ENCODE measurements around the gene KRTAP17-1.
A peak's percentile ranks its signal among the peaks of the same experiment; 100 is the strongest.
"Not testable (repeated sequence)": the region's sequence is repeated elsewhere in the genome, so short reads cannot be mapped to it uniquely, and the experiment has no call there.

The KRTAP17-1 gene

GRCh38 chr17:41302981-41303380 is 12.5 kb downstream of the KRTAP17-1 start:
- Mint-ChIP-seq H3K9me3 (peaks cover 7% of the 10 kb centered on the region), H3K4me3 (no peak overlapping the region), H3K27ac (no peak overlapping the region), H3K36me3 (no peaks in the 10 kb centered on the region), H3K4me1 (peaks cover 17% of the 10 kb centered on the region), H3K27me3 (peaks cover 9% of the 10 kb centered on the region)
- CTCF ChIA-PET, result no interaction called here
- no peak for DNase-seq

GRCh38 chr17:41301916-41302901 is 13.3 kb downstream of the KRTAP17-1 start, which contains the start of gene KRTAP29-1:
Gene KRTAP29-1 (minus strand): TSS chr17:41302851. CDS start chr17:41302851, 0 bp downstream.
- peaks cover 7% of the 10 kb centered on the region for H3K9me3 Mint-ChIP-seq
- H3K4me3 Mint-ChIP-seq, result no peak within 1 kb of the TSS
- no peaks in the 10 kb centered on the region for H3K36me3 Mint-ChIP-seq
- H3K27me3 Mint-ChIP-seq, result peaks cover 5% of the 10 kb centered on the region
- CTCF ChIA-PET, result interaction anchor here (1.2 kb wide), 1 partner anchor 12 kb away, joined by 3 read pairs; no protein-coding TSS in a partner anchor
- no peak within 1 kb of the TSS for H3K27ac Mint-ChIP-seq
- peaks cover 9% of the 10 kb centered on the region for H3K4me1 Mint-ChIP-seq
- DNase-seq, result no peak

GRCh38 chr17:41301204-41301790 is 14.2 kb downstream of the KRTAP17-1 start:
- DNase-seq, result no peak
- CTCF ChIA-PET, result interaction anchor here (0.7 to 1.2 kb wide), 2 partner anchors 13 to 1630 kb away, joined by 3 read pairs; no protein-coding TSS in a partner anchor
- H3K9me3 Mint-ChIP-seq, result peaks cover 7% of the 10 kb centered on the region
- H3K4me1 Mint-ChIP-seq, result peaks cover 3% of the 10 kb centered on the region
- no peaks in the 10 kb centered on the region for H3K36me3 Mint-ChIP-seq
- no peak overlapping the region for H3K4me3 Mint-ChIP-seq
- no peak overlapping the region for H3K27ac Mint-ChIP-seq
- H3K27me3 Mint-ChIP-seq, result peaks cover 5% of the 10 kb centered on the region

- H3K9me3 Mint-ChIP-seq, result peaks cover 7% of the 10 kb centered on the region
- peaks cover 3% of the 10 kb centered on the region for H3K4me1 Mint-ChIP-seq
- peaks cover 9% of the 10 kb centered on the region for H3K27me3 Mint-ChIP-seq
- no peak for DNase-seq
- no peak overlapping the region for H3K4me3 Mint-ChIP-seq
- CTCF ChIA-PET, result no interaction called here
- H3K27ac Mint-ChIP-seq, result no peak overlapping the region
- no peaks in the 10 kb centered on the region for H3K36me3 Mint-ChIP-seq
Measured at GRCh38 chr17:41298458-41299135, 16.9 kb downstream of the KRTAP17-1 start.

- Mint-ChIP-seq H3K36me3 (no peaks in the 10 kb centered on the region), H3K27me3 (peaks cover 9% of the 10 kb centered on the region), H3K4me3 (no peak overlapping the region), H3K27ac (no peak overlapping the region), H3K4me1 (peaks cover 3% of the 10 kb centered on the region), H3K9me3 (peaks cover 7% of the 10 kb centered on the region)
- DNase-seq, result no peak
- CTCF ChIA-PET, result no interaction called here
Measured at GRCh38 chr17:41296846-41297245, 18.7 kb downstream of the KRTAP17-1 start.

GRCh38 chr17:41294016-41294415 is 21.5 kb downstream of the KRTAP17-1 start:
- H3K27ac Mint-ChIP-seq, result no peak overlapping the region

GRCh38 chr17:41287050-41287449 is 28.5 kb downstream of the KRTAP17-1 start:
- CTCF ChIA-PET, result no interaction called here
- no peak for DNase-seq
- H3K27me3 Mint-ChIP-seq, result peaks cover 8% of the 10 kb centered on the region
- H3K4me1 Mint-ChIP-seq, result no peaks in the 10 kb centered on the region
- H3K9me3 Mint-ChIP-seq, result no peaks in the 10 kb centered on the region
- H3K36me3 Mint-ChIP-seq, result no peaks in the 10 kb centered on the region
- H3K27ac Mint-ChIP-seq, result no peak overlapping the region
- H3K4me3 Mint-ChIP-seq, result no peak overlapping the region

More at GRCh38 chr17:41294016-41294415, 21.5 kb downstream of the KRTAP17-1 start:
- Mint-ChIP-seq H3K36me3 (no peaks in the 10 kb centered on the region), H3K9me3 (no peaks in the 10 kb centered on the region), H3K27me3 (peaks cover 14% of the 10 kb centered on the region), H3K4me1 (no peaks in the 10 kb centered on the region), H3K4me3 (no peak overlapping the region)
- CTCF ChIA-PET, result no interaction called here
- DNase-seq, result no peak

GRCh38 chr17:41284546-41284945 is 31.0 kb downstream of the KRTAP17-1 start:
- no peak overlapping the region for H3K27ac Mint-ChIP-seq
- DNase-seq, result no peak
- CTCF ChIA-PET, result no interaction called here

GRCh38 chr17:41284043-41284442 is 31.5 kb downstream of the KRTAP17-1 start:
- no peak for DNase-seq
- Mint-ChIP-seq H3K27ac (no peak overlapping the region), H3K4me3 (no peak overlapping the region), H3K4me1 (no peaks in the 10 kb centered on the region), H3K27me3 (peaks cover 4% of the 10 kb centered on the region), H3K36me3 (no peaks in the 10 kb centered on the region), H3K9me3 (no peaks in the 10 kb centered on the region)
- CTCF ChIA-PET, result no interaction called here

More at GRCh38 chr17:41284546-41284945, 31.0 kb downstream of the KRTAP17-1 start:
- no peaks in the 10 kb centered on the region for H3K36me3 Mint-ChIP-seq
- no peaks in the 10 kb centered on the region for H3K4me1 Mint-ChIP-seq
- peaks cover 4% of the 10 kb centered on the region for H3K27me3 Mint-ChIP-seq
- no peaks in the 10 kb centered on the region for H3K9me3 Mint-ChIP-seq
- no peak overlapping the region for H3K4me3 Mint-ChIP-seq

- H3K36me3 Mint-ChIP-seq, result no peaks in the 10 kb centered on the region
- H3K4me3 Mint-ChIP-seq, result no peak overlapping the region
- H3K27me3 Mint-ChIP-seq, result peaks cover 10% of the 10 kb centered on the region
- H3K27ac Mint-ChIP-seq, result no peak overlapping the region
- no peaks in the 10 kb centered on the region for H3K9me3 Mint-ChIP-seq
- CTCF ChIA-PET, result no interaction called here
- no peaks in the 10 kb centered on the region for H3K4me1 Mint-ChIP-seq
- DNase-seq, result no peak
Measured at GRCh38 chr17:41278176-41278955, 37.1 kb downstream of the KRTAP17-1 start.

- H3K4me3 Mint-ChIP-seq, H3K36me3 Mint-ChIP-seq, H3K4me1 Mint-ChIP-seq, H3K27ac Mint-ChIP-seq, H3K9me3 Mint-ChIP-seq, DNase-seq: not testable (repeated sequence)
- peaks cover 15% of the 10 kb centered on the region for H3K27me3 Mint-ChIP-seq
- CTCF ChIA-PET, result interaction anchor here (1.1 kb wide), 1 partner anchor 33 kb away, joined by 3 read pairs; the partner anchor contains the start of gene KRTAP16-1
Measured at GRCh38 chr17:41275648-41276190, 39.8 kb downstream of the KRTAP17-1 start, which contains the start of gene KRTAP9-7. Gene KRTAP9-7 (plus strand): TSS chr17:41275698. CDS start chr17:41275698, 0 bp downstream.

- no peak overlapping the region for H3K27ac Mint-ChIP-seq
- no peak for DNase-seq
- H3K27me3 Mint-ChIP-seq, result peaks cover 24% of the 10 kb centered on the region
- peaks cover 2% of the 10 kb centered on the region for H3K4me1 Mint-ChIP-seq
- H3K9me3 Mint-ChIP-seq, result no peaks in the 10 kb centered on the region
- CTCF ChIA-PET, result no interaction called here
- H3K36me3 Mint-ChIP-seq, result no peaks in the 10 kb centered on the region
- H3K4me3 Mint-ChIP-seq, result no peak overlapping the region
Measured at GRCh38 chr17:41271858-41272257, 43.7 kb downstream of the KRTAP17-1 start.

GRCh38 chr17:41271323-41271722 is 44.2 kb downstream of the KRTAP17-1 start:
- H3K27me3 Mint-ChIP-seq, result peaks cover 23% of the 10 kb centered on the region

More at GRCh38 chr17:41271323-41271722, 44.2 kb downstream of the KRTAP17-1 start:
- H3K36me3 Mint-ChIP-seq, H3K4me3 Mint-ChIP-seq, DNase-seq, CTCF ChIA-PET, H3K4me1 Mint-ChIP-seq, H3K9me3 Mint-ChIP-seq: not testable (repeated sequence)
- H3K27ac Mint-ChIP-seq, result peak overlapping the region; percentile 45
